ENCODE measurements around the gene RERE. TPM values are rescaled to one million over a fixed set of nuclear protein-coding genes. Genes with fewer than 3 reads are reported as not detected.

RERE gene
- total RNA-seq, 1 experiment from 2014 or later = 40.6 TPM

DNA sequence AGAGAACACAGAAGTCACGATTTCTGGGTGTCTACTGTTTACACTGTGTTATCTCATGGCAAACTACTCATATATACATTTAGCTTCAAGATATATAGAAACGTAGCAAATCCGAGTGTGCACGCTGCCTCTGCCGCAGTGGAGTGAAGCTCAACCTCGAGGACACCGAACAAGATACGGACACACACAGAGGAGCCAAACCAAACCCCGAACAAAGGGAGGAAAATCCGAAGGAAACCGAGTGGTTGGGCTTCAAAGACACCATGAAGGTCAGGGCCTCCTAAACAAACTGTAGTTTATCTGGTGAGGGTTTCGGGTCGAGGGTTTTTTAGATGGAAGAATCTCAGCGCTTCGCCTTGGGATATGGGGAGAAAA lies 465.0 kb downstream of the RERE start:
- Histone ChIP-seq H3K27ac (ENCODE audit: low read depth, low read length) (0 out of 2 replicates have a peak overlapping the region, but pooled peaks have one; percentile 4), H3K36me3 (ENCODE audit: control insufficient read depth in 1 of 2, insufficient read depth in 2 of 2, low read length in 2 of 2) (peaks cover 4 to 6% of the 10 kb centered on the region in 2 experiments; a peak in 2 of 4 replicates), H3K27me3 (ENCODE audit: insufficient read depth, low read length) (no peaks in the 10 kb centered on the region), H3K79me2 (ENCODE audit: insufficient read depth, low read length) (no peaks in the 10 kb centered on the region), H2AFZ (ENCODE audit: low read depth, low read length, poor library complexity, severe bottlenecking) (no peak overlapping the region), H3K4me1 (ENCODE audit: control insufficient read depth in 1 of 2, insufficient read depth in 2 of 2, low read length in 2 of 2) (peaks cover 0 to 22% of the 10 kb centered on the region in 2 experiments; a peak in 3 of 4 replicates), H3K9me3 (ENCODE audit: control insufficient read depth in 1 of 2, insufficient read depth in 1 of 2, low read depth in 1 of 2, low read length in 2 of 2) (no peaks in the 10 kb centered on the region), H4K20me1 (ENCODE audit: insufficient read depth) (no peaks in the 10 kb centered on the region), H3K4me2 (ENCODE audit: low read length) (no peak overlapping the region), H3K9ac (ENCODE audit: low read length) (no peak overlapping the region), H3K4me3 (replicated peaks in 1 of 2; ENCODE audit: low read depth in 1 of 2, low read length in 2 of 2) (no peak overlapping the region), H3K9me2 (ENCODE audit: insufficient read depth) (no peaks in the 10 kb centered on the region)
- ChIA-PET CTCF (interaction anchor here (0.8 to 1.7 kb wide), 2 partner anchors 16 to 377 kb away, joined by 3 to 16 read pairs; no protein-coding TSS in a partner anchor), POLR2A (no interaction called here), RAD21 (ENCODE audit: low non-redundant PET in 1 of 2, low total read pairs in 2 of 2, uncharacterized antibody in 2 of 2, unreplicated experiment in 2 of 2) (no interaction called here)
- intact Hi-C loops (cut with micrococcal nuclease) = no loop called here
- ATAC-seq = no peak
- no peak for TF ChIP-seq EZH2 (IDR thresholded peaks at IDR 0.05)
- TF ChIP-seq YY1 (IDR thresholded peaks at IDR 0.05; ENCODE audit: extremely low read depth, insufficient replicate concordance, low read depth, low read length) = no peak
- no peak for TF ChIP-seq SRF (IDR thresholded peaks at IDR 0.05; ENCODE audit: low read depth)
- no peak for TF ChIP-seq EGR1 (IDR thresholded peaks at IDR 0.05; ENCODE audit: low read depth)
- TF ChIP-seq, protein P1, sequence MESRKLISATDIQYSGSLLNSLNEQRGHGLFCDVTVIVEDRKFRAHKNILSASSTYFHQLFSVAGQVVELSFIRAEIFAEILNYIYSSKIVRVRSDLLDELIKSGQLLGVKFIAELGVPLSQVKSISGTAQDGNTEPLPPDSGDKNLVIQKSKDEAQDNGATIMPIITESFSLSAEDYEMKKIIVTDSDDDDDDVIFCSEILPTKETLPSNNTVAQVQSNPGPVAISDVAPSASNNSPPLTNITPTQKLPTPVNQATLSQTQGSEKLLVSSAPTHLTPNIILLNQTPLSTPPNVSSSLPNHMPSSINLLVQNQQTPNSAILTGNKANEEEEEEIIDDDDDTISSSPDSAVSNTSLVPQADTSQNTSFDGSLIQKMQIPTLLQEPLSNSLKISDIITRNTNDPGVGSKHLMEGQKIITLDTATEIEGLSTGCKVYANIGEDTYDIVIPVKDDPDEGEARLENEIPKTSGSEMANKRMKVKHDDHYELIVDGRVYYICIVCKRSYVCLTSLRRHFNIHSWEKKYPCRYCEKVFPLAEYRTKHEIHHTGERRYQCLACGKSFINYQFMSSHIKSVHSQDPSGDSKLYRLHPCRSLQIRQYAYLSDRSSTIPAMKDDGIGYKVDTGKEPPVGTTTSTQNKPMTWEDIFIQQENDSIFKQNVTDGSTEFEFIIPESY (IDR thresholded peaks at IDR 0.05; ENCODE audit: extremely low read depth, insufficient replicate concordance, low read length) = no peak
- TF ChIP-seq POLR2AphosphoS5 (IDR thresholded peaks at IDR 0.05; ENCODE audit: low read depth, low read length) = no peak
- no peak for TF ChIP-seq FOSL1 (IDR thresholded peaks at IDR 0.05; ENCODE audit: low read depth)
- no peak for TF ChIP-seq ZFX (IDR thresholded peaks at IDR 0.05)
- TF ChIP-seq POLR2A (IDR thresholded peaks at IDR 0.05; ENCODE audit: borderline replicate concordance, extremely low read depth, insufficient read depth, insufficient read length) = no peak
- TF ChIP-seq SIN3A (IDR thresholded peaks at IDR 0.05; ENCODE audit: low read depth) = no peak
- no peak for TF ChIP-seq SP1 (IDR thresholded peaks at IDR 0.05; ENCODE audit: low read depth)
- TF ChIP-seq, protein P2, sequence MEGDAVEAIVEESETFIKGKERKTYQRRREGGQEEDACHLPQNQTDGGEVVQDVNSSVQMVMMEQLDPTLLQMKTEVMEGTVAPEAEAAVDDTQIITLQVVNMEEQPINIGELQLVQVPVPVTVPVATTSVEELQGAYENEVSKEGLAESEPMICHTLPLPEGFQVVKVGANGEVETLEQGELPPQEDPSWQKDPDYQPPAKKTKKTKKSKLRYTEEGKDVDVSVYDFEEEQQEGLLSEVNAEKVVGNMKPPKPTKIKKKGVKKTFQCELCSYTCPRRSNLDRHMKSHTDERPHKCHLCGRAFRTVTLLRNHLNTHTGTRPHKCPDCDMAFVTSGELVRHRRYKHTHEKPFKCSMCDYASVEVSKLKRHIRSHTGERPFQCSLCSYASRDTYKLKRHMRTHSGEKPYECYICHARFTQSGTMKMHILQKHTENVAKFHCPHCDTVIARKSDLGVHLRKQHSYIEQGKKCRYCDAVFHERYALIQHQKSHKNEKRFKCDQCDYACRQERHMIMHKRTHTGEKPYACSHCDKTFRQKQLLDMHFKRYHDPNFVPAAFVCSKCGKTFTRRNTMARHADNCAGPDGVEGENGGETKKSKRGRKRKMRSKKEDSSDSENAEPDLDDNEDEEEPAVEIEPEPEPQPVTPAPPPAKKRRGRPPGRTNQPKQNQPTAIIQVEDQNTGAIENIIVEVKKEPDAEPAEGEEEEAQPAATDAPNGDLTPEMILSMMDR (IDR thresholded peaks at IDR 0.05 in 2 of 3, conservative IDR thresholded peaks at IDR 0.05 in 1 of 3; ENCODE audit: borderline replicate concordance in 1 of 3, insufficient read depth in 1 of 3, low read depth in 2 of 3, low read length in 2 of 3) = no peak
- TF ChIP-seq TCF7L2 (IDR thresholded peaks at IDR 0.05; ENCODE audit: borderline replicate concordance, extremely low read depth, insufficient read depth, insufficient read length) = no peak
- TF ChIP-seq, protein P3, sequence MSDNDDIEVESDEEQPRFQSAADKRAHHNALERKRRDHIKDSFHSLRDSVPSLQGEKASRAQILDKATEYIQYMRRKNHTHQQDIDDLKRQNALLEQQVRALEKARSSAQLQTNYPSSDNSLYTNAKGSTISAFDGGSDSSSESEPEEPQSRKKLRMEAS (IDR thresholded peaks at IDR 0.05) = no peak
- TF ChIP-seq, protein P4, sequence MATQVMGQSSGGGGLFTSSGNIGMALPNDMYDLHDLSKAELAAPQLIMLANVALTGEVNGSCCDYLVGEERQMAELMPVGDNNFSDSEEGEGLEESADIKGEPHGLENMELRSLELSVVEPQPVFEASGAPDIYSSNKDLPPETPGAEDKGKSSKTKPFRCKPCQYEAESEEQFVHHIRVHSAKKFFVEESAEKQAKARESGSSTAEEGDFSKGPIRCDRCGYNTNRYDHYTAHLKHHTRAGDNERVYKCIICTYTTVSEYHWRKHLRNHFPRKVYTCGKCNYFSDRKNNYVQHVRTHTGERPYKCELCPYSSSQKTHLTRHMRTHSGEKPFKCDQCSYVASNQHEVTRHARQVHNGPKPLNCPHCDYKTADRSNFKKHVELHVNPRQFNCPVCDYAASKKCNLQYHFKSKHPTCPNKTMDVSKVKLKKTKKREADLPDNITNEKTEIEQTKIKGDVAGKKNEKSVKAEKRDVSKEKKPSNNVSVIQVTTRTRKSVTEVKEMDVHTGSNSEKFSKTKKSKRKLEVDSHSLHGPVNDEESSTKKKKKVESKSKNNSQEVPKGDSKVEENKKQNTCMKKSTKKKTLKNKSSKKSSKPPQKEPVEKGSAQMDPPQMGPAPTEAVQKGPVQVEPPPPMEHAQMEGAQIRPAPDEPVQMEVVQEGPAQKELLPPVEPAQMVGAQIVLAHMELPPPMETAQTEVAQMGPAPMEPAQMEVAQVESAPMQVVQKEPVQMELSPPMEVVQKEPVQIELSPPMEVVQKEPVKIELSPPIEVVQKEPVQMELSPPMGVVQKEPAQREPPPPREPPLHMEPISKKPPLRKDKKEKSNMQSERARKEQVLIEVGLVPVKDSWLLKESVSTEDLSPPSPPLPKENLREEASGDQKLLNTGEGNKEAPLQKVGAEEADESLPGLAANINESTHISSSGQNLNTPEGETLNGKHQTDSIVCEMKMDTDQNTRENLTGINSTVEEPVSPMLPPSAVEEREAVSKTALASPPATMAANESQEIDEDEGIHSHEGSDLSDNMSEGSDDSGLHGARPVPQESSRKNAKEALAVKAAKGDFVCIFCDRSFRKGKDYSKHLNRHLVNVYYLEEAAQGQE (IDR thresholded peaks at IDR 0.05; ENCODE audit: low read depth) = no peak
- TF ChIP-seq, protein P5, sequence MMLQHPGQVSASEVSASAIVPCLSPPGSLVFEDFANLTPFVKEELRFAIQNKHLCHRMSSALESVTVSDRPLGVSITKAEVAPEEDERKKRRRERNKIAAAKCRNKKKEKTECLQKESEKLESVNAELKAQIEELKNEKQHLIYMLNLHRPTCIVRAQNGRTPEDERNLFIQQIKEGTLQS (IDR thresholded peaks at IDR 0.05) = no peak
- no peak for TF ChIP-seq RAD21 (IDR thresholded peaks at IDR 0.05; ENCODE audit: low read depth)
- no peak for DNase-seq (ENCODE audit: low read depth, low spot score)
- TSS peak; percentile 39 for BruUV-seq (replicated peaks)
